HCT116 (cell line): ENCODE results near the gene DRAM1. TPM values are rescaled to one million over a fixed set of nuclear protein-coding genes. Genes with fewer than 3 reads are reported as not detected.

Experiments used
- ATAC-seq: fragments of 200-7000 bp; cut with Tn5 transposase; 2 replicates; pipeline ENCODE4 v1.9.1; 2020; ENCODE audit warnings: mild to moderate bottlenecking, moderate library complexity
- BruUV-seq: library from RNA; stranded (reverse); fragments of 400-500 nt; replicated peaks from 2 replicates; lab custom pipeline; 2021; lab: Mats Ljungman, UMichigan
- CTCF ChIA-PET: fragments of 300-600 bp; sonication (Branson Sonifier 250); formaldehyde crosslinking; loops from one replicate; lab custom pipeline; 2021; ENCODE audit warnings: antibody characterized with exemption; lab: Charles Lee
- POLR2A ChIA-PET: fragments of 300-600, 350-600 bp; sonication (Branson Sonifier 250); formaldehyde crosslinking; loops from one replicate; lab custom pipeline; 2021; ENCODE audit warnings: antibody characterized with exemption; lab: Charles Lee
- RAD21 ChIA-PET, 2 experiments: fragments of 300-600 bp; sonication (Branson Sonifier 250); formaldehyde crosslinking; loops; one replicate each; lab custom pipeline; 2023; ENCODE audit warnings: low total read pairs in 2 of 2; ENCODE audit not compliant: uncharacterized antibody in 2 of 2, unreplicated experiment in 2 of 2, low non-redundant PET in 1 of 2; lab: Charles Lee
- DNase-seq: peaks from one replicate; pipeline ENCODE4 v3.0.0-alpha.2; 2010; ENCODE audit warnings: low read depth, low spot score
- H2AFZ ChIP-seq: fragments of 200-600 bp; shearing (Covaris generic), sonication (generic); 2 replicates; pipeline ENCODE4 v1.6.1; 2017; ENCODE audit warnings: low read depth, mixed run types, mixed read lengths, antibody characterized with exemption, low read length; ENCODE audit not compliant: poor library complexity, severe bottlenecking
- H3K27ac ChIP-seq: 2 replicates; pipeline ENCODE4 v1.5.1; 2012; ENCODE audit warnings: low read depth, low read length
- H3K27me3 ChIP-seq: fragments of 200-600 bp; sonication (generic); 2 replicates; pipeline ENCODE4 v1.6.1; 2016; ENCODE audit warnings: mixed run types, low read length, mixed read lengths; ENCODE audit not compliant: insufficient read depth
- H3K36me3 ChIP-seq, 2 experiments: fragments of 200-500 bp in 1 of 2; fragments of 200-600 bp in 1 of 2; sonication (Bioruptor generic) in 1 of 2; sonication (generic) in 1 of 2; 2 replicates each; pipeline versions ENCODE4 v1.5.1 to v1.6.1; 2014 to 2016; ENCODE audit warnings: low read length in 2 of 2, inconsistent platforms in 1 of 2, mixed read lengths in 1 of 2, mixed run types in 1 of 2; ENCODE audit not compliant: insufficient read depth in 2 of 2, control insufficient read depth in 1 of 2
- H3K4me1 ChIP-seq, 2 experiments: fragments of 200-600 bp in 1 of 2; sonication (generic) in 1 of 2; 2 replicates each; pipeline versions ENCODE4 v1.5.1 to v1.6.1; 2012 to 2017; ENCODE audit warnings: low read length in 2 of 2, inconsistent platforms in 1 of 2, mild to moderate bottlenecking in 1 of 2, mixed read lengths in 1 of 2, mixed run types in 1 of 2, moderate library complexity in 1 of 2; ENCODE audit not compliant: insufficient read depth in 2 of 2, control insufficient read depth in 1 of 2
- H3K4me2 ChIP-seq: fragments of 200-600 bp; sonication (generic); 2 replicates; pipeline ENCODE4 v1.6.1; 2017; ENCODE audit warnings: mixed run types, low read length, mixed read lengths
- H3K4me3 ChIP-seq, 2 experiments: fragments of 200-600 bp in 1 of 2; sonication (generic) in 1 of 2; replicated peaks in 1 of 2; 2 replicates each; pipeline ENCODE4 v1.5.1; 2011 to 2016; ENCODE audit warnings: low read length in 2 of 2, control low read depth in 1 of 2, low read depth in 1 of 2, mild to moderate bottlenecking in 1 of 2, mixed read lengths in 1 of 2, mixed run types in 1 of 2
- H3K79me2 ChIP-seq: fragments of 200-600 bp; sonication (generic); 2 replicates; pipeline ENCODE4 v1.6.1; 2017; ENCODE audit warnings: mild to moderate bottlenecking, mixed run types, low read length, moderate library complexity, mixed read lengths; ENCODE audit not compliant: insufficient read depth
- H3K9ac ChIP-seq: fragments of 200-600 bp; sonication (generic); 2 replicates; pipeline ENCODE4 v1.6.1; 2016; ENCODE audit warnings: low read length, mixed read lengths
- H3K9me2 ChIP-seq: fragments of 200-600 bp; sonication (generic), shearing (Covaris generic); 2 replicates; pipeline ENCODE4 v1.6.1; 2017; ENCODE audit warnings: mixed run types, mild to moderate bottlenecking, moderate library complexity; ENCODE audit not compliant: insufficient read depth
- H3K9me3 ChIP-seq, 2 experiments: fragments of 200-500 bp in 1 of 2; fragments of 200-600 bp in 1 of 2; sonication (Bioruptor generic) in 1 of 2; sonication (generic) in 1 of 2; 2 replicates each; pipeline ENCODE4 v1.6.1; 2014 to 2017; ENCODE audit warnings: low read length in 2 of 2, mixed read lengths in 2 of 2, inconsistent platforms in 1 of 2, low read depth in 1 of 2, mild to moderate bottlenecking in 1 of 2, mixed run types in 1 of 2, moderate library complexity in 1 of 2; ENCODE audit not compliant: control insufficient read depth in 1 of 2, insufficient read depth in 1 of 2
- H4K20me1 ChIP-seq: fragments of 200-600 bp; sonication (generic), shearing (Covaris generic); 2 replicates; pipeline ENCODE4 v1.6.1; 2017; ENCODE audit warnings: mixed run types, mild to moderate bottlenecking, moderate library complexity; ENCODE audit not compliant: insufficient read depth
- EGR1 ChIP-seq: IDR thresholded peaks from 2 replicates; pipeline ENCODE4 v1.6.1; 2012; ENCODE audit warnings: low read depth
- ELF1 ChIP-seq: IDR thresholded peaks from 2 replicates; pipeline ENCODE4 v1.6.1; 2012; ENCODE audit warnings: low read depth, borderline replicate concordance
- EZH2phosphoT487 ChIP-seq: fragments of 200-600 bp; IDR thresholded peaks from 2 replicates; pipeline ENCODE4 v1.6.1; 2018; ENCODE audit warnings: antibody characterized with exemption, borderline replicate concordance
- FOSL1 ChIP-seq: IDR thresholded peaks from 2 replicates; pipeline ENCODE4 v1.6.1; 2012; ENCODE audit warnings: low read depth
- POLR2A ChIP-seq: IDR thresholded peaks from 2 replicates; pipeline ENCODE4 v1.7.0; 2011; ENCODE audit warnings: borderline replicate concordance; ENCODE audit not compliant: insufficient read depth, insufficient read length; ENCODE audit errors: extremely low read depth
- POLR2AphosphoS5 ChIP-seq: IDR thresholded peaks from 2 replicates; pipeline ENCODE4 v1.6.1; 2011; ENCODE audit warnings: mild to moderate bottlenecking, low read depth, low read length, moderate library complexity
- SP1 ChIP-seq: IDR thresholded peaks from 2 replicates; pipeline ENCODE4 v1.6.1; 2012; ENCODE audit warnings: low read depth
- SRF ChIP-seq: IDR thresholded peaks from 2 replicates; pipeline ENCODE4 v1.6.1; 2012; ENCODE audit warnings: low read depth
- ZFX ChIP-seq: fragments of 450-650 bp; IDR thresholded peaks from 2 replicates; pipeline ENCODE4 v1.6.1; 2017
- ZNF274 ChIP-seq: fragments of 200-500 bp; sonication (Bioruptor generic); IDR thresholded peaks from 2 replicates; pipeline ENCODE4 v1.6.1; 2014; ENCODE audit warnings: mild to moderate bottlenecking, low read depth, low read length, inconsistent platforms
- intact Hi-C: fragments of 100-400 bp; cut with micrococcal nuclease; formaldehyde crosslinking; loops from 2 replicates; pipeline ENCODE4 v1.10.0; 2022
- total RNA-seq: library from RNA; stranded (reverse); gene quantifications from one replicate; pipeline ENCODE4 v1.2.1, GENCODE V29; 2021; ENCODE audit not compliant: unreplicated experiment
- TF ChIP-seq, protein P1 (sequence below): IDR thresholded peaks from 2 replicates; pipeline ENCODE4 v1.6.1; 2012
- TF ChIP-seq, protein P2 (sequence below): IDR thresholded peaks from 2 replicates; pipeline ENCODE4 v1.6.1; 2012
- TF ChIP-seq, protein P3 (sequence below): IDR thresholded peaks from 2 replicates; pipeline ENCODE4 v1.6.1; 2011; ENCODE audit warnings: mild to moderate bottlenecking, low read length, moderate library complexity; ENCODE audit not compliant: insufficient replicate concordance; ENCODE audit errors: extremely low read depth
- TF ChIP-seq, protein P4 (sequence below): IDR thresholded peaks from 2 replicates; pipeline ENCODE4 v1.6.1; 2012; ENCODE audit warnings: low read depth

DRAM1 gene
- total RNA-seq, 1 experiment from 2014 or later: 20.3 TPM

DNA sequence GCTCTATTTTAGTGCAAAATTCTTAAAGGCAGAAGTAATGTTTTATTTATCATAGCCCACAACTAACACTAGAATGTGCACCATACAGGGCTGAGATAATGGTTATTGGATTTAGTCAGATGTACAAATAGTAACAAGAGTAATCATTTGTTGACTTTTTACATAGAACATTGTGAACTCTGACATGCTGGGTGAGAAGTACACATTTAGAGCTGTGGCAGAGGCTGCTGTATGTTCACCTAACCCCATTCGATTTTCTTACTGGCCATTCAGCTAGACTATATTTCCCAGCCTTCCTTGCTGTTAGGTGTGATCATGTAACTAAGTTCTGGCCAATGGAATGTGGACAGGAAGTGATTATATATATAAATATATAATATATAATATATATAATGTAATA, 89.1 kb downstream of the DRAM1 start:
- Histone ChIP-seq H3K4me3 (no peak overlapping the region), H3K9me2 (no peaks in the 10 kb centered on the region), H3K27me3 (no peaks in the 10 kb centered on the region), H3K79me2 (no peaks in the 10 kb centered on the region), H3K4me2 (no peak overlapping the region), H4K20me1 (no peaks in the 10 kb centered on the region), H3K4me1 (no peaks in the 10 kb centered on the region), H3K27ac (no peak overlapping the region), H3K9me3 (no peaks in the 10 kb centered on the region), H3K36me3 (no peaks in the 10 kb centered on the region), H2AFZ (no peak overlapping the region), H3K9ac (no peak overlapping the region)
- ChIA-PET POLR2A (no interaction called here), CTCF (interaction anchor here (0.6 kb wide), 1 partner anchor 59 kb away, joined by 5 read pairs; no protein-coding TSS in a partner anchor), RAD21 (no interaction called here)
- DNase-seq (no peak), ATAC-seq (no peak)
- TF ChIP-seq, protein P1, sequence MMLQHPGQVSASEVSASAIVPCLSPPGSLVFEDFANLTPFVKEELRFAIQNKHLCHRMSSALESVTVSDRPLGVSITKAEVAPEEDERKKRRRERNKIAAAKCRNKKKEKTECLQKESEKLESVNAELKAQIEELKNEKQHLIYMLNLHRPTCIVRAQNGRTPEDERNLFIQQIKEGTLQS: no peak
- TF ChIP-seq POLR2AphosphoS5: no peak
- no peak for TF ChIP-seq ZNF274
- TF ChIP-seq, protein P2, sequence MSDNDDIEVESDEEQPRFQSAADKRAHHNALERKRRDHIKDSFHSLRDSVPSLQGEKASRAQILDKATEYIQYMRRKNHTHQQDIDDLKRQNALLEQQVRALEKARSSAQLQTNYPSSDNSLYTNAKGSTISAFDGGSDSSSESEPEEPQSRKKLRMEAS: no peak
- TF ChIP-seq ZFX: no peak
- no peak for TF ChIP-seq SRF
- TF ChIP-seq FOSL1: no peak
- TF ChIP-seq, protein P3, sequence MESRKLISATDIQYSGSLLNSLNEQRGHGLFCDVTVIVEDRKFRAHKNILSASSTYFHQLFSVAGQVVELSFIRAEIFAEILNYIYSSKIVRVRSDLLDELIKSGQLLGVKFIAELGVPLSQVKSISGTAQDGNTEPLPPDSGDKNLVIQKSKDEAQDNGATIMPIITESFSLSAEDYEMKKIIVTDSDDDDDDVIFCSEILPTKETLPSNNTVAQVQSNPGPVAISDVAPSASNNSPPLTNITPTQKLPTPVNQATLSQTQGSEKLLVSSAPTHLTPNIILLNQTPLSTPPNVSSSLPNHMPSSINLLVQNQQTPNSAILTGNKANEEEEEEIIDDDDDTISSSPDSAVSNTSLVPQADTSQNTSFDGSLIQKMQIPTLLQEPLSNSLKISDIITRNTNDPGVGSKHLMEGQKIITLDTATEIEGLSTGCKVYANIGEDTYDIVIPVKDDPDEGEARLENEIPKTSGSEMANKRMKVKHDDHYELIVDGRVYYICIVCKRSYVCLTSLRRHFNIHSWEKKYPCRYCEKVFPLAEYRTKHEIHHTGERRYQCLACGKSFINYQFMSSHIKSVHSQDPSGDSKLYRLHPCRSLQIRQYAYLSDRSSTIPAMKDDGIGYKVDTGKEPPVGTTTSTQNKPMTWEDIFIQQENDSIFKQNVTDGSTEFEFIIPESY: no peak
- no peak for TF ChIP-seq SP1
- no peak for TF ChIP-seq POLR2A
- TF ChIP-seq ELF1: no peak
- TF ChIP-seq EZH2phosphoT487: no peak
- TF ChIP-seq, protein P4, sequence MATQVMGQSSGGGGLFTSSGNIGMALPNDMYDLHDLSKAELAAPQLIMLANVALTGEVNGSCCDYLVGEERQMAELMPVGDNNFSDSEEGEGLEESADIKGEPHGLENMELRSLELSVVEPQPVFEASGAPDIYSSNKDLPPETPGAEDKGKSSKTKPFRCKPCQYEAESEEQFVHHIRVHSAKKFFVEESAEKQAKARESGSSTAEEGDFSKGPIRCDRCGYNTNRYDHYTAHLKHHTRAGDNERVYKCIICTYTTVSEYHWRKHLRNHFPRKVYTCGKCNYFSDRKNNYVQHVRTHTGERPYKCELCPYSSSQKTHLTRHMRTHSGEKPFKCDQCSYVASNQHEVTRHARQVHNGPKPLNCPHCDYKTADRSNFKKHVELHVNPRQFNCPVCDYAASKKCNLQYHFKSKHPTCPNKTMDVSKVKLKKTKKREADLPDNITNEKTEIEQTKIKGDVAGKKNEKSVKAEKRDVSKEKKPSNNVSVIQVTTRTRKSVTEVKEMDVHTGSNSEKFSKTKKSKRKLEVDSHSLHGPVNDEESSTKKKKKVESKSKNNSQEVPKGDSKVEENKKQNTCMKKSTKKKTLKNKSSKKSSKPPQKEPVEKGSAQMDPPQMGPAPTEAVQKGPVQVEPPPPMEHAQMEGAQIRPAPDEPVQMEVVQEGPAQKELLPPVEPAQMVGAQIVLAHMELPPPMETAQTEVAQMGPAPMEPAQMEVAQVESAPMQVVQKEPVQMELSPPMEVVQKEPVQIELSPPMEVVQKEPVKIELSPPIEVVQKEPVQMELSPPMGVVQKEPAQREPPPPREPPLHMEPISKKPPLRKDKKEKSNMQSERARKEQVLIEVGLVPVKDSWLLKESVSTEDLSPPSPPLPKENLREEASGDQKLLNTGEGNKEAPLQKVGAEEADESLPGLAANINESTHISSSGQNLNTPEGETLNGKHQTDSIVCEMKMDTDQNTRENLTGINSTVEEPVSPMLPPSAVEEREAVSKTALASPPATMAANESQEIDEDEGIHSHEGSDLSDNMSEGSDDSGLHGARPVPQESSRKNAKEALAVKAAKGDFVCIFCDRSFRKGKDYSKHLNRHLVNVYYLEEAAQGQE: no peak
- TF ChIP-seq EGR1: no peak
- no TSS peak for BruUV-seq
- intact Hi-C loops: no loop called here
